ENCODE data around the gene CIC. TPM values are rescaled to one million over a fixed set of nuclear protein-coding genes. Genes with fewer than 3 reads are reported as not detected.

Gene CIC
- polyA plus RNA-seq, 1 experiment: 2.9 TPM

GRCh38 chr19:42287017-42287826, 18.2 kb downstream of the CIC start:
- TF ChIP-seq CTCF (IDR thresholded peaks at IDR 0.05; ENCODE audit: low read depth, low read length): no peak
- Histone ChIP-seq H3K27ac (ENCODE audit: low read depth, low read length) (no peak overlapping the region), H3K9me3 (ENCODE audit: control insufficient read depth, insufficient read depth, low read length) (no peaks in the 10 kb centered on the region; the same call in 1 of the 2 replicates), H3K4me3 (ENCODE audit: low read depth, low read length) (no peak overlapping the region), H3K27me3 (ENCODE audit: control insufficient read depth, insufficient read depth, low read length) (no peaks in the 10 kb centered on the region)
- ChIA-PET CTCF (interaction anchor here (0.8 to 1.2 kb wide), 2 partner anchors 8 to 9 kb away, joined by 3 read pairs; no protein-coding TSS in a partner anchor), POLR2A (interaction anchor here (0.6 kb wide), 1 partner anchor 18 kb away, joined by 3 read pairs; no protein-coding TSS in a partner anchor)
- no peak for DNase-seq (ENCODE audit: low read depth, low spot score)

- ChIA-PET CTCF (interaction anchor here (0.8 to 1.2 kb wide), 3 partner anchors 8 to 42 kb away, joined by 3 read pairs; no protein-coding TSS in a partner anchor), POLR2A (interaction anchor here (0.6 kb wide), 1 partner anchor 18 kb away, joined by 3 read pairs; no protein-coding TSS in a partner anchor)
- no peak for DNase-seq (ENCODE audit: low read depth, low spot score)
- Histone ChIP-seq H3K9me3 (ENCODE audit: control insufficient read depth, insufficient read depth, low read length) (no peaks in the 10 kb centered on the region; the same call in 1 of the 2 replicates), H3K4me3 (ENCODE audit: low read depth, low read length) (no peak overlapping the region), H3K27ac (ENCODE audit: low read depth, low read length) (no peak overlapping the region), H3K27me3 (ENCODE audit: control insufficient read depth, insufficient read depth, low read length) (no peaks in the 10 kb centered on the region)
- no peak for TF ChIP-seq CTCF (IDR thresholded peaks at IDR 0.05; ENCODE audit: low read depth, low read length)
Measured at GRCh38 chr19:42287827-42288107, 18.7 kb downstream of the CIC start.

- Histone ChIP-seq H3K9me3 (ENCODE audit: control insufficient read depth, insufficient read depth, low read length) (no peaks in the 10 kb centered on the region; the same call in 1 of the 2 replicates), H3K27me3 (ENCODE audit: control insufficient read depth, insufficient read depth, low read length) (no peaks in the 10 kb centered on the region), H3K27ac (ENCODE audit: low read depth, low read length) (no peak overlapping the region), H3K4me3 (ENCODE audit: low read depth, low read length) (no peak overlapping the region)
- no peak for DNase-seq (ENCODE audit: low read depth, low spot score)
- CTCF ChIA-PET: interaction anchor here (0.8 to 1.2 kb wide), 3 partner anchors 8 to 42 kb away, joined by 3 to 4 read pairs (median 3); no protein-coding TSS in a partner anchor
- no peak for TF ChIP-seq CTCF (IDR thresholded peaks at IDR 0.05; ENCODE audit: low read depth, low read length)
- POLR2A ChIA-PET: no interaction called here
Measured at GRCh38 chr19:42288387-42288786, 19.3 kb downstream of the CIC start.

- Histone ChIP-seq H3K9me3 (ENCODE audit: control insufficient read depth, insufficient read depth, low read length) (no peaks in the 10 kb centered on the region; the same call in 1 of the 2 replicates), H3K4me3 (ENCODE audit: low read depth, low read length) (no peak overlapping the region), H3K27ac (ENCODE audit: low read depth, low read length) (no peak overlapping the region), H3K27me3 (ENCODE audit: control insufficient read depth, insufficient read depth, low read length) (no peaks in the 10 kb centered on the region)
- no peak for DNase-seq (ENCODE audit: low read depth, low spot score)
- CTCF ChIA-PET: interaction anchor here (0.9 kb wide), 1 partner anchor 10 kb away, joined by 4 read pairs; no protein-coding TSS in a partner anchor
- POLR2A ChIA-PET: no interaction called here
- no peak for TF ChIP-seq CTCF (IDR thresholded peaks at IDR 0.05; ENCODE audit: low read depth, low read length)
Measured at GRCh38 chr19:42288881-42289555, 20.0 kb downstream of the CIC start.
